KMS-11 (cell line): ENCODE data around the gene PHACTR1.

Source experiments
- H2AFZ ChIP-seq: fragments of 200-600 bp; sonication (generic); 2 replicates; pipeline ENCODE4 v1.6.1; 2016; ENCODE audit warnings: antibody characterized with exemption, mixed run types, low read depth
- H3K27ac ChIP-seq: fragments of 200-600 bp; sonication (generic); 2 replicates; pipeline ENCODE4 v1.6.1; 2016; ENCODE audit warnings: mild to moderate bottlenecking, mixed run types
- H3K27me3 ChIP-seq: fragments of 200-600 bp; sonication (generic); 2 replicates; pipeline ENCODE4 v1.6.1; 2017; ENCODE audit warnings: mild to moderate bottlenecking, low read depth, mixed run types, moderate library complexity; ENCODE audit not compliant: insufficient read depth
- H3K36me3 ChIP-seq: fragments of 200-600 bp; sonication (generic); 2 replicates; pipeline ENCODE4 v1.6.1; 2017; ENCODE audit warnings: mild to moderate bottlenecking, mixed run types; ENCODE audit not compliant: insufficient read depth
- H3K4me1 ChIP-seq: fragments of 200-600 bp; sonication (generic); 2 replicates; pipeline ENCODE4 v1.6.1; 2016; ENCODE audit warnings: mild to moderate bottlenecking, low read depth, mixed run types; ENCODE audit not compliant: poor library complexity, severe bottlenecking
- H3K4me2 ChIP-seq: fragments of 200-600 bp; sonication (generic); 2 replicates; pipeline ENCODE4 v1.7.0; 2016; ENCODE audit warnings: mild to moderate bottlenecking, mixed run types
- H3K4me3 ChIP-seq: fragments of 200-600 bp; sonication (generic); IDR thresholded peaks from 2 replicates; pipeline ENCODE4 v1.6.1; 2017; ENCODE audit warnings: low read depth, low read length, mixed read lengths; ENCODE audit not compliant: insufficient read depth
- H3K79me2 ChIP-seq: fragments of 200-600 bp; sonication (generic); 2 replicates; pipeline ENCODE4 v1.6.1; 2016; ENCODE audit warnings: low read depth, mixed run types; ENCODE audit not compliant: insufficient read depth
- H3K9ac ChIP-seq: fragments of 200-600 bp; sonication (generic); 2 replicates; pipeline ENCODE4 v1.6.1; 2016; ENCODE audit warnings: mild to moderate bottlenecking, mixed run types
- H4K20me1 ChIP-seq: fragments of 200-600 bp; sonication (generic); 2 replicates; pipeline ENCODE4 v1.6.1; 2016; ENCODE audit warnings: mild to moderate bottlenecking, mixed run types; ENCODE audit not compliant: insufficient read depth
- TF ChIP-seq, protein P1 (sequence below): fragments of 200-600 bp; sonication (generic); conservative IDR thresholded peaks from 2 replicates; pipeline ENCODE4 v1.6.1; 2017; ENCODE audit warnings: low read depth, mild to moderate bottlenecking, antibody characterized with exemption, low read length, moderate library complexity, mixed read lengths

Gene PHACTR1

DNA sequence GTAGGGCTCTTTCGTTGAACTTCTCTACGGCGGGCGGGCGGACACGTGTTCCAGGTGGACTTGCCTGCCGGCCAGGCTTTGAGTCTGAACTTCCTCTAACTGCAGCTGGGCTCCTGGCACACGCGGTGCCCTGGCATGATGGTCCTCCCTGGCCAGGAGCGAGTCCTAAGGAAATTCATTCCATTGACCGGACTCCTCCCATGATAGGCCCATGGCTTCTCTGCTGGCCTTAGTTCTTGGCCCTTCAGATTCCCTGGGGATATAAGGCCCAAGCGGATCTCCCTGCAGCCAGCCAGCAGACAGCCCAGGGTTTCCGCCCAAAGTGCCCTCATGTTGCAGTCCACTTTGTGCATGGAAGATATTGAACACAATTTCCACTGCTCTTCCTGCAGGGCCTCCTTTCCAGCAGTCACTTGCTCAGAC, 572.4 kb downstream of the PHACTR1 start:
- H3K4me3 ChIP-seq, result no peak overlapping the region
- H3K4me1 ChIP-seq, result no peaks in the 10 kb centered on the region
- no peaks in the 10 kb centered on the region for H3K27me3 ChIP-seq
- H2AFZ ChIP-seq, result no peak overlapping the region
- H4K20me1 ChIP-seq, result no peaks in the 10 kb centered on the region
- H3K36me3 ChIP-seq, result no peaks in the 10 kb centered on the region
- no peak overlapping the region for H3K9ac ChIP-seq
- no peaks in the 10 kb centered on the region for H3K79me2 ChIP-seq
- no peak overlapping the region for H3K27ac ChIP-seq
- TF ChIP-seq, protein P1, sequence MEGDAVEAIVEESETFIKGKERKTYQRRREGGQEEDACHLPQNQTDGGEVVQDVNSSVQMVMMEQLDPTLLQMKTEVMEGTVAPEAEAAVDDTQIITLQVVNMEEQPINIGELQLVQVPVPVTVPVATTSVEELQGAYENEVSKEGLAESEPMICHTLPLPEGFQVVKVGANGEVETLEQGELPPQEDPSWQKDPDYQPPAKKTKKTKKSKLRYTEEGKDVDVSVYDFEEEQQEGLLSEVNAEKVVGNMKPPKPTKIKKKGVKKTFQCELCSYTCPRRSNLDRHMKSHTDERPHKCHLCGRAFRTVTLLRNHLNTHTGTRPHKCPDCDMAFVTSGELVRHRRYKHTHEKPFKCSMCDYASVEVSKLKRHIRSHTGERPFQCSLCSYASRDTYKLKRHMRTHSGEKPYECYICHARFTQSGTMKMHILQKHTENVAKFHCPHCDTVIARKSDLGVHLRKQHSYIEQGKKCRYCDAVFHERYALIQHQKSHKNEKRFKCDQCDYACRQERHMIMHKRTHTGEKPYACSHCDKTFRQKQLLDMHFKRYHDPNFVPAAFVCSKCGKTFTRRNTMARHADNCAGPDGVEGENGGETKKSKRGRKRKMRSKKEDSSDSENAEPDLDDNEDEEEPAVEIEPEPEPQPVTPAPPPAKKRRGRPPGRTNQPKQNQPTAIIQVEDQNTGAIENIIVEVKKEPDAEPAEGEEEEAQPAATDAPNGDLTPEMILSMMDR, result no peak
- H3K4me2 ChIP-seq, result no peak overlapping the region

DNA sequence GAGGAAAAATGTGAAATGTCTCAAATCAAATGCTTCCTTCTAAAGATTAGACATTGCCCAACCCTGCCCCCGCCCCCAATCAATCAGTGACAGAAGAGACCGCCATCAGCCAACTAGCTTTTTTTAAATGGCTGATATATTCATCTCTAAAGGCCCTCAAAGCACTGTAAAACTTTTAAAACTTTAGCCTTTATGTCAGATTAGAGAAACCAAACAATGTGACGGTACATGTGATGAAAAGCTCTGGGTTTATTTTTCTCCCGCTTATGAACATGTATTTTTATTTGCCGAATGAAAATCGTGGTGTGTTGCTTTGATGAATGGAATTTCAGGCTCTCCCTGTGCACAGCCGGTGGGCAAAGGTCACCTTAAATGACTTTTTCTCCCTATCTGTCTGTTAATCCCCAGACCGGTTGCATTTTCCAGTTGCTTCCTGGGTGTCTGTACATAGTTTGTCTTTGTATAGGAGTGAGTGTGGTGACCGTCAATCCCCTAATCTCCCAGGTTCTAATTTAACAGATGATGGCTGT, 573.3 kb downstream of the PHACTR1 start:
- H3K79me2 ChIP-seq, result no peaks in the 10 kb centered on the region
- H4K20me1 ChIP-seq, result no peaks in the 10 kb centered on the region
- no peaks in the 10 kb centered on the region for H3K27me3 ChIP-seq
- H3K4me1 ChIP-seq, result no peaks in the 10 kb centered on the region
- no peak overlapping the region for H3K4me3 ChIP-seq
- H2AFZ ChIP-seq, result no peak overlapping the region
- H3K9ac ChIP-seq, result no peak overlapping the region
- TF ChIP-seq, protein P1, result no peak
- no peaks in the 10 kb centered on the region for H3K36me3 ChIP-seq
- H3K27ac ChIP-seq, result no peak overlapping the region
- no peak overlapping the region for H3K4me2 ChIP-seq

DNA sequence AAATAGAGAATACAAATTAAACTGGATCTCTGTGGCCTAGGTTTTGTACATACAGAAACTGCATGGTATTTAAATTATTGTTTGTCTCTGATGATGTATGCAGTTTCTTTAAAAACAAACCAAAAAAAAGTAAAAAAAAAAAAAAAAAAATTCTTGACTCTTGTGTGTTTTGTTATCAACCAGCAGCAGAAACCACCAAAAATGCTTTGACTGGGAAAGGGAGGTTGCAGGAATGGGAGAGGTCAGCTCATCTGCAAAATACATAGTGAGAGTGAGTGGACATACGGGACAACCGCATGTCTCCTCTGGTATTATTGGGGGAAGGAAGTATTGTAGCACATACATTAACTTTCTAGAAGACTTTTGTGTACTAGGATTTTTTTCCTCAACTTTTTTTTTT, 573.8 kb downstream of the PHACTR1 start:
- TF ChIP-seq, protein P1, result no peak
- Histone ChIP-seq H3K4me1 (no peaks in the 10 kb centered on the region), H3K4me2 (no peak overlapping the region), H3K27me3 (no peaks in the 10 kb centered on the region), H3K36me3 (no peaks in the 10 kb centered on the region), H3K79me2 (no peaks in the 10 kb centered on the region), H2AFZ (no peak overlapping the region), H3K4me3 (no peak overlapping the region), H3K9ac (no peak overlapping the region), H4K20me1 (no peaks in the 10 kb centered on the region), H3K27ac (no peak overlapping the region)

DNA sequence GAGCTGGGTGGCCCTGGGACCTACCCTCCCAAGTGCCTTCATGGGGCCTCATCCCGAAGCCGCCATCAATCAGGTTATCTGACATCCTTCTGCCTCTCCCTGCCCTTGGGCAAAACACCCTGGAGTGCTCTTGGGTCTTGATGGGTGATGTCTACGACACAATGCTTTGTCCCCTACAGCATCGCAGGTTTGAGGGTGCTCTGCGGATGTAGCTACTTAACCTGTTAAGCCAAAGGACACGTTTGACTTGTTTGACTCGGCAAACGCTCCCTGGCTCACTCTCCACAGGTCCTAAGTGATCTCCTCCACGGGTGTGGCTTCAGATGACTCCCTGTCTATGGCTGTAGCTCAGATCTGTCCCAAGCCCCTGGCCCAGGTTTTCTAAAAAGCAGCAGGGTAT, 576.2 kb downstream of the PHACTR1 start:
- no peaks in the 10 kb centered on the region for H3K27me3 ChIP-seq
- H4K20me1 ChIP-seq, result no peaks in the 10 kb centered on the region
- H3K36me3 ChIP-seq, result no peaks in the 10 kb centered on the region
- H3K4me1 ChIP-seq, result no peaks in the 10 kb centered on the region
- H3K27ac ChIP-seq, result no peak overlapping the region
- H3K79me2 ChIP-seq, result no peaks in the 10 kb centered on the region
- no peak overlapping the region for H3K4me2 ChIP-seq
- no peak overlapping the region for H3K9ac ChIP-seq
- H3K4me3 ChIP-seq, result no peak overlapping the region
- TF ChIP-seq, protein P1, result no peak
- no peak overlapping the region for H2AFZ ChIP-seq
